Right renal cortex interstitium (tissue), 3 donors: ENCODE results near the gene RAD18. TPM values are rescaled to one million over a fixed set of nuclear protein-coding genes. Genes with fewer than 3 reads are reported as not detected.

Experiments
- DNase-seq, 3 donors: peaks; one replicate each; pipeline ENCODE4 v3.0.0-alpha.2; 2013; ENCODE audit warnings: low read depth in 3 of 3, low spot score in 2 of 3
- polyA plus RNA-seq, 3 donors: library from polyadenylated mRNA; unstranded; fragments of 120-200 nt; gene quantifications; one replicate each; pipeline ENCODE4 v1.2.1, GENCODE V29; 2013; ENCODE audit not compliant: insufficient read length in 3 of 3

The RAD18 gene
- polyA plus RNA-seq, 3 donors, result 9.6 to 12.1 (median 11.7) TPM

DNA sequence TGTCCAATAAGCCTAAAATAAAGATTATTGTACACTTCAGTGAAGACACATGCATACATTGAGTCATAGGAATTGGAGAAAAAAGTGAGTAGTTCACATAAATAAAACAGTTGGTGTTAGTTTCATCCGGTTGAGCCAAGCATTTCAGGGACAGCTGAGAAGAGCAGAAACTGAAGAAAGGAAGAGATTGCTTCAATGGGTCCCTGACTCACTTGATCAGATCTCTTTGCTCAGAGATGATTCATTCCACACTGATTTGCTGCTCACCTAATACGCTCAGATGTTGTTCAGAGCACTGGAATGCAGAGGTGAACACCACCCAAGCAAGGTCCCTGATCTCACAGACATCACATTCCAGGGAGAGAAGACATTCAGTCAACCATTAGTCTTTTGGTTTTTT is 93.7 kb downstream of the RAD18 start:
- DNase-seq, result no peak

DNA sequence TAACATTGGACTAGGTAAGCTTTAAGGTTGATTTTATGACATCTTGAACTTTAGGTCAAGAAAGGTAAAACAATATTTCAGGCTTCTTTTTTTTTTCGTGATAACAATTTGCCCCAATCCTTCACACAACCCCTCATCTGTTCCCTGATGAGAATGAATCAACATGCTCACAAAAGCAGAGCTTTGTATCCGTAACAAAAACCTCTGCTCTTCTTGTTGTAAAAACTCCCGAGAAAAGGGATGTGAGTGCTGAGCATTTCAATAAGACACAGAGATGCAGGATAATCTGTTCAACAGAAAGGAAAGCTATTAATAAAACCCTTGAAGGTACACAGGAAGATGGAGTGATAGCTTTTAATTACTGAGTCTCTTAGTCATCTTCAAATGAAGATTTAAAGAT is 94.3 kb downstream of the RAD18 start:
- DNase-seq, result no peak

GRCh38 chr3:8867646-8868045 is 95.6 kb downstream of the RAD18 start:
- DNase-seq, result no peak

DNA sequence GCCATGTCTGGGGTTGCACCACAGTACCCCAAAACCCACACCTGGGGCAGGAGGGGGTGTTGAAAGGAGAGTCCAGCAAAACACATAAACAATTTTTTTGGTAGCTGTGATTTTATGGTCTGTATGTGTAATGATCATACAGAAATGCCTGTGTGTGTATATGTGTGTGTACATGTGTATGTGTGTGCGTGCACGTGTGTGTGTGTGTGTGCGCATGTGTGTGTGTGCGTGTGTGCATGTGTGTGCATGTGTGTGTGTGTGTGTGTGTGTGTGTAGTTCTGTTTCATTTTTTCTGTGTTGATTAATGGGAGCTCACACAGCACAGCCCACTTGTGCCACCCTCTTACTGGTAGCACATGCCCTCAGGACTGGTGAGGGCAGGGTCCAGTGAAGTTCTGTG is 97.6 kb downstream of the RAD18 start:
- no peak for DNase-seq

DNA sequence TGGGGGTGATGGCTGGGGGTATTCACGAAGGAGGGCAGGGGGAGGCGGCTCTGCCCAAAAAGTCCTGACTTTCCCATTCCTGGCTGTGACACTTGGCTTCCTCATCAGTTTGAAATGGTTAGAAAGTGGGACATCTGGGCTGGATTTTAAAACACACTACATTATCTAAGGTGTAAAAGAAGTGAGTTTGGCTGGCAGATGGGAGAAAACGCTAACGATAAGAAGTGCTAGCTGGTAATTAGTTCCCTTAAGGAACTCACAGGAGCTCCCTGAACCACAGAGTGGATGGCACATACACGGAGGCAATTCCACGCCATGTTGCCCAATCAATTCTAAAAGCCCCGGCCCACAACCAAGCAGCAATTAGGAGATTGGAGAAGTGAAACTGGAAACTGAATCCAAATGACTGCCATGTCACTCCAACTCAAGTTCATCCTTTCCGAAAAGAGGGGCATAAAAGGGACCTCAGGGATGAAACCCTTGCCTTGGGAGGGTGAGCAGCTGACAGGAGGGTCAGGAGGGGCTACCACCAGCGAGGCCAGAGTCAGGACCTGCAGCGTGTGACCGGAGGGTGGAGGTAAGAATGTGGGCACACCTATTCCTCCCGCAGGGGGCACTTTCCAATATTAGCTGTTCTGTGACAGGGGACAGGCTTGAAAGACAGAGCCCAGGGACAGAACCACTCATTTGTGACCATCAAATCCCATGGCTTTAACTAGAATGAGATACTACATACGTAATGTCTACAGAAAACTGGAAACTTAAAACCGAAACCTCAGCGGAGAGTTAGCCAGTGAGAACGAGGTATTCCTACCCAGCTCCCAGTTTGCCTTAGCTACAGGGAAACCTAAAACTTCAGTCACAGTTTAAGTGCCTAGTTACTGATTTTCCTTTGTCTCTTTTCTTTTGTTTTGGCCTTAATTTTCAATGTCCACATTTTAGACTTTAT is 98.6 kb downstream of the RAD18 start:
- peak in 1 of 3 donors; percentile 43 for DNase-seq

DNA sequence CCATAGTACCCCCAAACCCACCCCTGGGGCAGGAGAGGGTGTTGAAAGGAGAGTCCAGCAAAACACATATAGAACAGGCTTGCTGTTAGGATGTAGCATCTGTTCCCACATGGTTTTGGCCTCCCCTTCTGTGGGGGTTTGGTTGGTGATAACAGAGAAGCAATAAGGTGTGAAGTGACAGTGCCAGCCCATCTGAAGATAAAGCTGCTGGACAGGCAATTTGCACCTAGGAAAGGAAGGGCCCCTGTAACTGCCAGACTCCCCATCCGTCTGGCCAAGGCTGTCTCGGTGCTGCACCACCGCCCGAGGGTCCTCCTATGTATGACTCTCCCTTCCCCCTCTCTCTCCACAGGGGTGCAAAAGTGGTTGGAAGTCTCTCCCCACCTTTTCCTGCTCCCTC is 99.4 kb downstream of the RAD18 start:
- no peak for DNase-seq

GRCh38 chr3:8857720-8858367 is 105.4 kb downstream of the RAD18 start:
- DNase-seq, result no peak

GRCh38 chr3:8856721-8857120 is 106.6 kb downstream of the RAD18 start:
- DNase-seq, result no peak

- DNase-seq, result no peak
These were observed 107.2 kb downstream of the RAD18 start for GRCh38 chr3:8856071-8856470.

DNA sequence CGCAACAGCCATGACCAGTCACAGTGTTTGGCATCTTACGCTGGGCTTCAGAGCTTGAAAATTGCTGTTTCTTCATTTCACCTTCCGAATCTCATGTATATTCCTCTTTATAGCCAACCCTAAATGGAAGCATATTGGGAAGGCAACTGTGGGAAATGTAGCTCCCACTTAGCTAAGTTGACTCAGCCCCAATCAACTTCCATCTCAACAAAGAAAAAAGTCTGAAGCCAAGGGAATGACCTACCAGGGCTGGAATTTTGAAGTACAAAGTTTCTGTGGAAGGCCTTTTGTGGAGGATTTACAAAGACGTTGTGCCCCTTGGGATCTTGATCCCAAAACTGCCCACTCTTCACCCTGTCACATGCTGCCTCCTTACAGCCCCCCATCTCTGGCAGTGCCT is 108.6 kb downstream of the RAD18 start:
- DNase-seq, result no peak

GRCh38 chr3:8853081-8853480 is 110.2 kb downstream of the RAD18 start:
- no peak for DNase-seq

DNA sequence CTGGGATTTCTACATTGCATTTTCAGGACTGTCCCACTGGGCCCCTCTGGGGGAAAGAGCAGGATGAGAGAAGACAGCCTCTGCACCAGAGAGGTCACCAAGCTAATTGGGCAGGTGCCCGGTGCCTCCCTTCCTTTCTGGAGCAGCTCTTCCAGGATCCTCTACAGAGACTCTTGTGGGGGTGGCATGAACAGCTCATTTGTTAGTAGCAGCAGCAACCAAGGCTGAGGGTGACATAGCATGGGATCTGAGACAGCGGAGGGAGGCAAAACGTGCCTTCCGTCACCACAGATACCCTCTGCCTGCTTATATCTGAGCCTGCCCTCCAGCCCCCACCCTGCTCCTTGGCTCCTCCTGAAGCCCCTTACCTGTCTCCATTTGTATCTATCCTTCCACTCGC is 110.8 kb downstream of the RAD18 start:
- DNase-seq, result no peak

- no peak for DNase-seq
These were observed 111.6 kb downstream of the RAD18 start for GRCh38 chr3:8851703-8852102.

DNA sequence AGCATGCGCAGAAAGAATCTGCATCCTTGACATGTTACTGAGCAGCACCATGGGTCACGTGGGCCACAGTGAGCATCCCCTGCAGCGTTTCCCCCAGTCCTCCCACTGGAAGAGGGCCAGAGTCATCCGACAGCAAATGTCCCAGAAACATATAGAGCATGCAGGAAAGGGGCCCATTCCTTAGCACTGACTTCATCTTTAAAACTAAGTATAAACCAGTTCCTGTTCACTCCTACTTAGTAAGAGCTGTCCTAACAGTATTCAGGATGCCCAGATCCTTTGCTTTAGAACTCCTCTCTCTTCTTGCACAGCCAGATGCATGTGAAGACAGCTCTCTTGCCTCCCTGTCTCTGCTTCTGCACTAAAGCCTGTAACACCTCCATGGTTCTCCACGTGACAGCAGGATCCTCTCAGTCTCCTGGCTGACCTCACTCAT is 114.6 kb downstream of the RAD18 start:
- DNase-seq, result no peak

- DNase-seq, result no peak
These were observed 116.0 kb downstream of the RAD18 start for GRCh38 chr3:8847317-8847716.

DNA sequence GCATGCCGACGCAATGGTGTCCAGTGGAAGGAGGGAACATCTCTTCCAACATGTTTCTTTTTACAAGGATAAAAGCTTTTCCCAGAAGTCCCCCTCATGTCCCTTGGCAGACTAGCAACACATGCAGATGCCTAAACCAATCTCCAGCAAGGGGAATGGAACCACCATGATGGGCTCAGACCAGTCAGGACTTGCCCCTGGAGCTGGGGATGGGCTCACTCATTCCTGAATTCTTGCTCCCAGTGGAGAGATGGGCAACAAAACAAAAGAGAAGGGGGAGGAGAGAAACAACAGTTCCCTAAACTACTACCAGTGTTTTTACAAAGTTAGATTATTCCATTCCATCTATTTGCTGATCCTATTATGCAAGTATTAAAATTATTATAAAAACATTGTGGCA is 117.1 kb downstream of the RAD18 start:
- DNase-seq, result no peak

- no peak for DNase-seq
These were observed 117.6 kb downstream of the RAD18 start for GRCh38 chr3:8845641-8846040.

- DNase-seq, result no peak
These were observed 119.9 kb downstream of the RAD18 start for GRCh38 chr3:8843347-8843746.

DNA sequence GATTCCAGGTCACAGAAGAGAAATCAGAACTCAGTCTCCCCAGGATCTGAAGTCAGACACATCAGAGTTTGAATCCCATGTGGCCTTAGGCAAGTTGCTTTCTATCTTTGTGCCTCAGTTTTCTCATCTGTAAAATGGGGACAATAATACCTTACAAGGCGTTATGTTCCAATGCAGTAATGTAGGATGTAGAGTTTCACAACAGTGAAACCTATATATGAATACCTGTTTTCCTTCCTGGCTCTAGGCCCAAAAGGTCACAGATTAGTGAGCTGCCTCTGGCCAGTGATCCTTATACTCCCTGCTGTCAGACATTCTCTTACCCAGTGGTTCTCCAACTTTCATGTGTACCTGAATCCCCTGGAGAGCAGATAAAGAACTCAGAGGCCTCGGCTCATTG is 121.0 kb downstream of the RAD18 start:
- DNase-seq, result no peak

GRCh38 chr3:8841472-8841871 is 121.8 kb downstream of the RAD18 start:
- DNase-seq, result no peak

- DNase-seq, result no peak
These were observed 122.7 kb downstream of the RAD18 start for GRCh38 chr3:8840556-8840955.
